NCI-H748 treated with DMSO at 0.1 percent for 48 hours (cell line): ENCODE results near the gene SCAMP2.

Source experiments
- DNase-seq: peaks from one replicate; lab custom pipeline; 2025; lab: John Stamatoyannopoulos, UW

Gene SCAMP2

DNA sequence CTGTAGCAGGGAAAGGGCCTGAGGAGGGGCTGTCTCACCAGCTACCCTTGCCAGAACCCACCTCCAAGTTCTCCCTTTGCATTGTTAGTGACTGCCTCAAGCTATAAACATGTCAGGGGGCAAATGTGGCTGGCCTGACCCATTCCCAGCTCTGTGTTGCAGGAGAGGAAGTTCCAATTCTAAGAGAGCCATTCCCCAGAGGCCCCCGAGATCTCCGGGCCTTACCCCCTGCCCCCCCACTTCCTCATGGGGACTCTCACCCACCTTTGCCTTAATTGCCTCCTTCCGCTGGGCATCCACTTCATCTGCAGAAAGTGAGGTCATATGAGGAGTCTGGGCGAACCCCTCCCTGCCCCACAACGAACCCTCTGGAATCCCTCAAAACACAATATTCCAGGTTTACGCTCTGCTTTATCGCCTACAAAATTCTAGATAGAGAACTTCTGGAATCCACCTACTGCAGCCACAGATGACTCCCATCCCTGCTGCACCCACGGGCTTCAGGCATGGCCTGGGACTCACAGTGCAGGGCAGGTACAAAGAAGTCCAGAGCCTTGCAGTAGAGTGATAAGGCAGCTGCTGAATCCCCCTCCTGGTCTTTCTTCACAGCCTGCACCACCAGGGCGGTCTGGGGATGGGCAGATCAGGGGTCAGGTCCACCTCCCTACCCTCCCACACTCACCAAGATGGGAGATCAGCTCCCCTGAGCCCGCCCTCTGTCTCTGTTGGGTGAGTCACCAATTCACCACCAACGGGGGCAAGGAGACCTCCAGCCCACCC lies 34.2 kb downstream of the SCAMP2 start:
- no peak for DNase-seq

DNA sequence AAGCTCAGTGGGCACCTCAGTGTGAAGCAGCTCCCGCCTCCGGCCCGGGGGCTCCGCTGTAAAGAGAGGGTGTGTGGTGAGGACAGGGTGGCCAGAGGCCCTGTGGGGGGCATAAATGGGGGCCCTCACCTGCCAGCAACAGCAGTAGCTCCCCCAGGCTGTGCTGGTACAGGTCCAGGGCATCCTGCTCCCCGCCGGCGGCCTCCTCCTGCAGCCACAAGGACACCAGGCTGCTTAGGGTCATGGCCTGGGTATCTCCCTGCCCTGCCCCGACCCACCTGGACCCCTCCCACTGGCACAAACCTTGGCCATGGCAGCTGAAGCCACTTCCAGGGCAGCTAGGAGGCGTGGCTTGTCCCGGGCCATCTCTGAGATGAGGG lies 35.0 kb downstream of the SCAMP2 start:
- DNase-seq: no peak

DNA sequence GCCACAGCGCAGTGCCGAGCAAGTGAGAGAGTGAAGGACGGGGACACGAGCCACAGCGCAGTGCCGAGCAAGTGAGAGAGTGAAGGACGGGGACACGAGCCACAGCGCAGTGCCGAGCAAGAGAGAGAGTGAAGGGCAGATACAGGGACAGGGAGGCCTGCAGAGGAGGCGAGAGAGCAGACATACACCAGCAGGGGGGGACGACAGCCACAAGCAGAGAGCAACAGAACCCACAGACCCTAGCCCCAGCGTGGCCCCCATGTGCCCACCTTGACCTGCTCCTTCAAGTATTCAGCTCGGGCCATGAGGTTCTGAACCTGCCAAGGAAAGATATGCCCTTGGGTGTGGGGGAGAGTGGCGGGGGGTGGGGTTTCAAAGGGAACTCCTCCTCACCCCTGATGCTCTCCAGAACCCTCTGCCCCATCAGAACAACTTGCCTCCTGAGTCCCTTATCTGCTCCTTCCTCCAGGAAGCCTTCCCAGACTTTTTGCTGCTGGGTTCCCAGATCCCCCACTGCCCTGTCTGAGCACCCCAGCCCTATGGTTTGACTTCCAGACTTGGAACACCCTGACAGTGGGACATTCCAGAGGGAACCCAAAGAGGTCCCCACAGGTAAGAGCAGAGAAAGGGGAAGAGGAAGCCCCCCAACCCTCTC lies 35.6 kb downstream of the SCAMP2 start:
- DNase-seq: no peak

DNA sequence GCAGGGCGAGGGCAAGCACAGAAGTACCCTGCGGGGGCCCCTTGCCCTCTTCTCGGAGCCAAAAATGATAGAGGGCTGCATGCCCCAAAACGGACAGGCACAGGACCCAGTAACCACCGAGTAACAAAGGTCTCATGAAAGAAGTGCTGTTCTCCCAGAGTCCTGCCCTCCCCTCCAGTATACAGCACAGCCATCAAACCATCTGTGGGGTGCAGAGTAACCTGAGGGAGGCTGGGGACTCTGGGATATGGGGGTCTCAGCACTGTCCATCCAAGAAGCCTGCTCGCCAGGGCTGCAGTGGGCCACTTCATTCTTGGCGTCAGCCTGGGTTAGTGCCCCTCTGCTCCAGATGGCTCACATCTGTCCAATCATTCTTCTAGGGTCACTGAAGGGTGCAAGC lies 36.3 kb downstream of the SCAMP2 start:
- DNase-seq: no peak

DNA sequence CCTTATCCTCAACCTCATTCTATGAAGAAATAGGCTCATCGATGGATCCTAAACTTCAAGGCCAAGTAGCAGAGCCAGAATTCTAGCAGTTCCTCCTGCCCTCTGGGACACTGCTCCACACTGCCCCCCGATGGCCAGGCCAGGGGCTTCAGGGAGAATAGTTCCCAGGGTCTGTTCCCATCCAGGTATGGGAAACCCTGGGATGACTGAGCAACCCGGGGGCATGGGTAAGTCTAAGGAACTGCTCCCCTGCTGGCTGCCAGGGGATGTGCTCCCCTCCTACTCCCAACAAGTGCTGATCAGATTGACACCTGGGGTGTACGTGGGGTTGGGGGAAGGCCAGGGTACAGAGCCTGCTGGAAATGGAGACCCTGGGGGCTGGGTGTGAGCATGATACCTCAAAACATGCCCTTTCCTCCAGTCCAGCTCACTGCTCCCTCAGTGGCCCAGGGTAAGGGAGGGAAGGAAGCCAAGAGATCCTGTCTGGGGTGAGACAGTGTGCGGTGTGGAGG lies 37.8 kb downstream of the SCAMP2 start:
- no peak for DNase-seq

DNA sequence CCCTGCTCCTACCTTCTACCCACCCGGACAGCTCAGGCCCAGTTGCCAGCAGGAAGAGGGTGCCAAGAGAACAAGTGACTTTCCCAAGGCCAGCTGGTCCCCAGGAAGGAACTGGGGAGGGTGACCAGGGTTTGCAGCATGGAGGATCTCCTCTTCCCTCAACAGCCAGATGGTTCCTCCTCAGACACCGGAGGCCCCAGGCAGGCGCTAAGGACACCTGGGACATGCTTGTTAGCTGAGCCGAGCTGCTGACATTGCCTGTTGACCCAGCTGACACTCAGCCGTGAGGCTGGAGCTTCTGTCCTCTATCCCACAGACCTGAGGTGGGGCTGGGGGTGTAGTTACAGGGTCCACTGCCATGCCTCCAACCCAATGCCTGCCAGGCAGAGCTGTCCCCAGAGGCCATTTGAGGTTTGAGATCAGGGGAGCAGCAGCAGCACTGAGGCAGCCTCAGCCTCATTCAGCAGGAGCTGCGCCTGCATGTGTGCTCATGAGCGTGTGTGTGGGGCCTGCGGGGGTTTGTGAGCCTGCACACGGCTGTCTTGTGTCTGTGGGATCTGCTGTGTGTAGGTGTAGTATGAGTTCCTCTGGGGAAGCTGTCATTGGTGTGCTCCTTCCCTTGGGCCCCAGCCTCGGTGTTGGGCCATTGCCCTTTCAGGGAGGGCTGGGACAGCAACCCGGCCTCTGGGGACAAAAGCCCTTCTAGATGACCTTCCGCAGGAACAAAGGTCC lies 39.6 kb downstream of the SCAMP2 start:
- no peak for DNase-seq

DNA sequence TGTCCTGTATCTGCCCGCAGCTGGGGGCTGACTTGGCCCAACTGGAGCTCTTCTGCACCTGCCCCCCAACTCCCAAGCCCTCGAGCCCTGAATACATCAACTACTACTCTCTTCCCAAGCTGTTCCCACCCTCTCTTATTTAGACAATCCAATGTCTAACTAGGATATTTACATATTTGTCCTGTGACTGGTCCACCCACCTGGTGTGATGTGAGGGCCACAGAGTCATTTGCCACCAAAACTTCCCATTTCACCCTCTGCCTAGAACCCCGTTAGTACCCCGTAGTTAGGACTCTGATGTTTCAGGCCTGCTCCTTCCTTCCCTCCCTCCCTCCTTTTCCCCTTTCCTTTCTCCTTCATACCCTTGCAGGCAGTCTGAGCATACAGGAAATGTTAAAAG lies 40.3 kb downstream of the SCAMP2 start:
- no peak for DNase-seq

DNA sequence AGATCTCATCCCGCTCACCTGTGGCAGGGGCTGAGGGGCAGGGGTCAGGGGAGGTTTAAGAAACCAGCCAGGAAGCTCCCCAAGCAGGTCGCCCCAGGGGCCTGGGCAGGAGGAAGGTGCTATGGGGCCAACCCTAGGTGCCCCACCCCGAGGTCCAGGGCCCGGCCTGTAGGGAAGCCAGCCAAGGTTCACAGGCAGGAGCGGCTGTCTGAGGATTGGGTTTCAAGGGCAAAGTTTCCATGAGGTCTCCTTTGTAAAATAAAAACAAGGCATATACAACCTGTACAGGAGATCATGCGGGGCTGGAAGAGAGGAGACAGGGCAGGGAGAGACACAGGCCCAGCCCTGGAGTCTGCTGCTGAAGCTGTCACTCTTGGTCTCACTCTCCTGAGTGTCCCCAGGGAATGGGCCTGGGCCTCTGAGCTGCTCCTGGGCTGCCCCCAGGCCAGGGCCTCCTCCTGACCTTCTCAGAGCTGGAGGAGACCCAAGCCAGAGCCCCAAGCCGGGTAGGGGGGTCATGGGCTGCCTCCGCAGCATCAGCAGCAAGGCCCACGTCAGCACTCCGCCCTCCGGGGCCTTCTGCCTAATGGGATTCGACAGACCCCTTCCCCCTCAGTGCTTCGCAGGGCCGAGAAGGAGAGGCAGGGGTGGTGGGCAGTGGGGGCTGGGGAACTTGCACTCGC lies 41.2 kb downstream of the SCAMP2 start:
- DNase-seq: no peak

DNA sequence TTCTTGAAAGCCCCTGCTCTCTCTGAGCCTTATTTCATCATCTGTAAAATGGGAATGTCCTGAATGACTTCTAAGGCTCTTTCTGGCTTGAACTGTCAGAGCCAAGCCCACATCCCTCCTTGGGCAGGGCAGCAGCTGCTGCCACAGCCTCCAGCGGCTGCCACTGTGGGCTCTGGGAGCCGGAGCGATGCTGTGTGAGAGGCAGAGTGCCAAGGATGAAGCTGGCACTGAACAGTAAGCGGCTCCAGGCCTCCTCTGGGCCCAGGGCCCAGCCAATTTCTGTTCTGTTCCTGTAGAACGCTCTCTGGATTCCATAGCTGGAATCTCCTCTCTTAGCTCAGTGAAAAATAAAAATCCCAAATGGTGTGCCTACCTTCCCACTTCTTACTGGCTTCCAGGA lies 42.3 kb downstream of the SCAMP2 start:
- DNase-seq: no peak

DNA sequence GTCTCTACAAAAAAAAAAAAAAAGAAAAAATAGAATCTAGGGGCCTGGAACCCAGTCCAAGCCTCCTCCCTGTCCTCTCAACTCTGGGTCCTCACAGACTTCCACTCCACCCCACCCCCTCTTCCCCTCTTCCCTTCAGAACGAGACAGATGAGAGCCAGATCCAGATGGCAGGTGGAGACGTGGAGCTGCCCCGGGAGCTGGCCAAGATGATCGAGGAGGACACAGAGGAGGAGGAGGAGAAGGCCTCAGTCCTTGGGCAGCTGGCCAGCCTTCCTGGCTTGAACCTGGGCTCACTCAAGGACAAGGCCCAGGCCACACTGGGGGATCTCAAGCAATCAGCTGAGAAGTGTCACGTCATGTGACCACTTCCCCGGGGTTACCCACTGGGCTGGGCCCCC lies 43.2 kb downstream of the SCAMP2 start:
- no peak for DNase-seq

DNA sequence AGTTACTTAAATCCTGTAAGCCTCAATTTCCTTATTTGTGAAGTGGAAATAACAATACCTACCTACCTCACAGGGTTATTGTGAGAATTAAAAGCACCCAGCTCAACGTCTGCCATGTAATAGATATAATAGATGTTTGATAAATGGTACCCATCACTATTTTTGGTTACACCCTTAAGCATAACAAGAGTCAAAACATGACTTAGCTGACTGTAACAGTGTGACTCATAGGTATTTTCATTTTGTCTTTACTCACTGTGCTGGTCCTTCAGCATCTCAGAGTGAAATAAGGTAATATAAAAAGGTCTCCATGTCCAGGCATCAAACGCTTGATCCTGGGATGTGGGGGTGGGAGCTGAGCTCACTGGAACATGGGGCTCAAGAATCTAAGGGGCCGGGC lies 43.7 kb downstream of the SCAMP2 start:
- no peak for DNase-seq

DNA sequence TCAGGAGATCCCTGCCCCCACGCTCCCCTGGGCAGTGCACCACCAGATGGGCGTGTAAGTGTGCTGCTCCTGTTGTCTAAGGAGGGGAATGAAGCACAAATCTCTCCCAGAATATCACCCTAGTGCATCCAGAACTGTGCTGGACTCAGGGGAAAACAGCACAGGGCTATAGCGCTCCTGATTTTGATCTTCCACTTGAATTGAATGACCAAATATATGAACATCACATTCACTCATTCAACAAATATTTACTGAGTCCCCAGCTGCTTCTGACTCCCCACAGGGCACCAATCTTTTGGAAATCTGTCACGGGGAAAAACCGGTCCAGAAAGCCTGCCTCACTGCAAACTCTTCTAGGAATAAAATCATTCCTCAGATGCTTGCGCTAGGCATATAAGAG lies 44.3 kb downstream of the SCAMP2 start:
- DNase-seq: no peak

DNA sequence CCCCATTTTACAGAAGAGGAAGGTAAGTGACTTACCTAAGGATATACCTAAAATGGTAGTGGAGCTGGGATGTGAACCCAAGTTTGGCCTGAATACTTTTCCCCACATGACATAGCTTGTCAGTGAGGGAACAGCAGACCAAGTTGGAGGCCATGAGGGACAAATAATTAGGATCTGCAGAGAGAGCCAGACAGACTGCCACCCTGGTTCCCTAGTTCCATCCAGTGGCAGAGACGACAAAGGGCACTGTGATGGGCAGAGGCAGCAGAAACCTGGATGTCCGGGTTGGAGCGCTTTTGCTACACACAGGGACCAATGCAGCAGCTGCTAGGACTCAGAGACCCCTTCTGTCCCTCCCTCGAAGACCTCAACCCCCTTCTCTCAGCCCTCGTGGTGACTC lies 45.6 kb downstream of the SCAMP2 start:
- DNase-seq: no peak

DNA sequence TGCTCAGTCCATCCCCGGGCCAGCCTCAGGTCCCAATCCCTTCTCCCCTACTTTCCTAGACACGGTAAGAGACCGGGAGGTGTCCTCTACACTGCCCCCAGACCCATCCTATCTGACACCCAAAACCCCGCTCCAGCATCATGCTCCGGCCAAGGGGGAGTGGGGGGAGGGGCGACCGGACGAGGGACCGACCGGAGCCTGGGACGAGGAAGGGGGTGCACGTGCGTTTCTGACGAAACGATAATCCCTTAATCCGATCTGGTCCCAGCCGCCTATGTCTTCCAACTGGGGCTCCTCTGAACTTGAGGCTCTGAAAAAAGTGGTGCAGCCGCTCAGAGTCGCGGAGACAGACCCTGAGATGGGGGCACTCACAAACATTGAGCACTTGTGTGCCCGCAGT lies 46.2 kb downstream of the SCAMP2 start:
- DNase-seq: no peak

DNA sequence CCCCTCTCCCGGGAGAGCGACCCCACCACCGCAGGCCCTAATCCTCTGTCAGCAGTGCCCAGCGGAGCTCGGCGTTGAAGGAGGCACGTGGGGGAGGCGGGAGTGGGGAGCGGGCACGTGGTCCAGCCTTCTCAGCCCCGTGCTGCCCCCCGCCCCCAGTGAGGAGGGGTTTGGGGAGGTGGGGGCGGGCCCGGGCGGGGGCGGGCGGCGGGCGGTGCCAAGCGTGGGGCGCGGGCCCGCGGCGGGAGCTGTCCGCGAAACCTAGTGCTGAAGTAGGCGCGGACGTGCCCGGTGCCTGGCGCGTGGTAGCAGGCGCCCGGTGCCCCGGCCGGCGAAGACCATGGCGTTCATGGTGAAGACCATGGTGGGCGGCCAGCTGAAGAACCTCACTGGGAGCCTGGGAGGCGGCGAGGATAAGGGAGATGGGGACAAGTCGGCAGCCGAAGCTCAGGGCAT lies 46.8 kb downstream of the SCAMP2 start, which contains the start of gene CPLX3:
Gene CPLX3, plus strand, starts transcription at position 264 of the 456 bp plus-strand sequence. Its CDS starts 77 bp downstream, at position 341.
- no peak for DNase-seq

DNA sequence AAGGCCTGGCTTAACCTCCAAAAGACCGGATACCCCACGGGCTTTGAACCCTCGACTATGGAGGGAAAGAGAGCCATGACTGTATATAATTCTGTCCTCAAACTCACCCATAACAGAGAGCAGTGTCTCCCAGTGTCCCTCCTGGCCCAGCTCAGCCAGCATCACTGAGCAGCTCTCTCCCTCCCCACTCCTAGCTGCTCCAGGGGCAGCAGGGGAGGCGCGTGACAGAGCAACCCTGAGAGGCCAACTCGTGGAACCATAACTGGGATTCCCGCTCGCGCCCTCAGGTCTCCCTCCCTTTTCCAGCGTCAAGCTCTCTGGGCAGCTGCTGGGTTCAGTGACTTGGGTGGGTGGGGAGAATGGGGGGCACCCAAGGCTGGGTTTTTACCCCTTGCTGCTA lies 47.3 kb downstream of the SCAMP2 start:
- no peak for DNase-seq

DNA sequence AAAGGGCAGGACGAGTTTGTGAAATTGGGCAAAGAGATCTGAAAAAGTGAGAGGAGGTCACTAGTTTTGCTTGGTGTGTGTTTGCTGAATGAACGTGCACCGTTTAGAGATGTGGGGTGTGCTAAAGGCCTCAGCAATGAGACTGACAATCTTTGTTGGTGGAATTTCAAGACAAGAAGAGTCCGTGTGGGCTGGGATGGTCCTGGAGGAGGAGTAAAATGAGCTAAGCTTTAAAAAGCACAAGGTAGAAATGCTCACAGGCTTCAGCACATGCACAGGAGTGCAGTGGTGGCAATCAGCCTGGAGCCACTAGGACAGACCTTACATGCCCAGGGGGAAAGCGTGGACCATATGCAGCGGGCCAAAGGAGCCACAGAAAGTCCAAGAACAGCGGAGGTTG lies 48.2 kb downstream of the SCAMP2 start:
- no peak for DNase-seq

DNA sequence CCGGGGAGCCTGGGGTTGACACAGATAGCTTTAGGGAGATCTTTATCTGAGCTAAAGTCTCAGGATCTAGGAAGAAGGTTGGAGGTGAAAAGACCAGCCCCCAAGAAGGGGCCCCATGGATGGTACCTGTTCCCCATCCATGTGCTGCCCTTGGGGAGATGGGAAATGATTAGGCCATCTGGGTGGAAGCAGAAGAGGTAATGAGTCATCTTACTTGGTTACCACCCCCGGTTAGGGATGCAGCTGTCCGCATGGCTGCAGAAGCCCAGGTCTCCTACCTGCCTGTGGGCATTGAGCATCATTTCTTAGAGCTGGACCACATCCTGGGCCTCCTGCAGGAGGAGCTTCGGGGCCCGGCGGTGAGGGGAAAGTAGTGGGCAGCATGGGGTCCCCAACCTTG lies 49.8 kb downstream of the SCAMP2 start:
- DNase-seq: no peak

DNA sequence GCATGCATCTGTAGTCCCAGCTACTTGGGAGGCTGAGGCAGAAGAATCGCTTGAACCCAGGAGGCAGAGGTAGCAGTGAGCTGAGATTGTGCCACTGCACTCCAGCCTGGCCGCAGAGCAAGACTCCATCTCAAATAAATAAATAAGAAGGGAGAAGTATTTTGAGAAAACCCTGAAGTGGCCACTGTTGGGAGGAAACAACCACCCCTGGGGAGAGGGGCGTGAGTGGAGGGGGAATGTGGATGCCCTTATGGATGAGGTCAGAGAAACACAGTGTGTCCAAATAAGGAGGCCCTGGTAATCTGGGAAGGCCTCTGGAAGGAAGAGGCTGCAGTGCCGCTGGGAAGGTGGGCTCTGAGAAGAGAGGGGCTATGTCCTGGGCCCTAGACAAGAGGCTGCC lies 50.9 kb downstream of the SCAMP2 start:
- no peak for DNase-seq

DNA sequence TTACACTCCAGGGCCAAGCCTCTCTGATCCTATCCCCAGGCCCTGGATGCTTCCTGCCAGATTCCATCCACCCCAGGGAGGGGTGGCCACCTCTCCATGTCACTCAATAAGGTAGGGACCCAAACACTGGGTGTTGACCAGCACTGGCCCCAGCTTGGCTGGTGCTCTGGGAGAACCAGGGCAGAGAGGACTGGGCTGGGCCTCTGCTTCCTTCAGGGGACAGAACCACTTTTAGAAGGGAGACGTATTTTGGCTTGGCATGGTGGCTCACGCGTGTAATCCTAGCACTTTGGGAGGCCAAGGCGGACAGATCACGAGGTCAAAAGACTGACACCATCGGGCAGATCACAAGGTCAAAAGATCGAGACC lies 51.4 kb downstream of the SCAMP2 start:
- DNase-seq: no peak

DNA sequence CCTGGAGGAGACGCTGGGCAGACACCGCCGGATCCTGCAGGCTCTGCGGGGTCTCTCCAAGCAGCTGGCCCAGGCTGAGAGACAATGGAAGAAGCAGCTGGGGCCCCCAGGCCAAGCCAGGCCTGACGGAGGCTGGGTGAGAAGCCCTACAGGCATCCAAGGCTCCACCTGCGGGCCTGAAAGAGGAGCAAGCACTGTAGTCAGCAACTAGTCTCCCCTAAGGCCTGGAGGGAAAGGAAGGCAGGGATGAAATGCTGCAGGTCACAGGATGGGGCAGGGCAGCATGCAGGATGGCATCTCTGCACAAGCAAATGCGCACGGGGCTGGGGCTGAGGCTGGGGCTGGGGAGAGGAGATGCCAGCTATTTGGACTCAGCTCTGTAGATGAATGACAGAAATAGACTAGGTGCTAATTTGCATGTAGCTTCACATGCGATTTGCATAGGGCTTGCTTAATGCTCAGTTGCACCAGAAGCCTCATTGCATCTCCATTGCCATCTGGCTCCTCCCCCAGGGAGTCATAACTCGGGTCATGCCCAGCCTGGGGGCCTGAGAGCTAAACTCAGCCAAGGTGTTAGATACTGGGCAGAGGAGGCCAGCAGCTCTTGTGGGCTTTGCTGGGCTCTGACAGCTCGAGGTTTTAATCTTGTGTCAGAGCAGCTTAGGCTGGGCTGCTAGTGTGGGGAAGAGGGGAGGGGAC lies 51.9 kb downstream of the SCAMP2 start:
- DNase-seq: no peak

DNA sequence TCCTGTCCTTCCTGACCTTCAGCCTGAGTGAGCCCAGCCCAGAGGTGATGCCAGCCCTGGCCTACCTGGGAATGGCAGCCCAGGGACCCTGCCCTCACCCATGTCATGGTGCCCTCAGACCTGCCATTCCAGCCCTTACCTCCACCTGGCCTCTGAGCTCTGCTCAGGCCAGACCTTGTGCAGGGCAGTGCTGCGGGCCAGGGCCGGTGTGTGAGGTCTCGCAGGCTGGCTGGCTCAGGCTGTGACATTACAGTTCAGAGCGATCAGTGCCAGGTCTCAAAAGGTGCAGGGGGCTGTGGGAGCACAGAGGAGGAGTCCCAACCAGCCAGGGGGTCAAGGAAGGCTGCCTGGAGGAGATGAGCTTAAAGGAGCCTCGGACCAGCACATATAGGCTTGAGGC lies 53.1 kb downstream of the SCAMP2 start:
- no peak for DNase-seq
